Measurements from ENCODE around the gene AVEN. TPM values are rescaled to one million over a fixed set of nuclear protein-coding genes. Genes with fewer than 3 reads are reported as not detected.

Gene AVEN
- total and polyA plus RNA-seq, 12 donors, result 6.9 to 22.9 (median 13.7) TPM

DNA sequence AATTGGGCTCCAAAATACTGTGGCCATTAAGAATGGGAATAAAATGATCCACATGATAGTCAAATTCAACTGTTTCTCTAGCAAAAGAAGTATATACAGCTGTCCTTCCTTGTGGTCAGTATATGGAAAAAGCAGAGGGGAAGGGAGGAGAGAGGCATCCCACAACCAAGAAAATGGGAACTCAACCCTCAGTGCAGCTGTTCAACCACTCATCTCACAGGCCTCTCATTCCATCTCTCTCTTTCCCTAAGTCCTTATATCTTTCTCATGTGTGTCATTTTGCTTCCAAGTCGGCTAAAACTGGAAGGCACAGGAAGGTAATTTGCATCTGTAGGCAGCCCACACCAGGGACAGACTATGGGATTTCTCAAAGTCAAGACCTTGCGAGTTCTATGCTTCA is 27.5 kb downstream of the AVEN start:
- intact Hi-C loops (cut with DNase I), result no loop called here
- WGBS, 4 donors, result 77 to 82% (median 79%) methylated on average over 2 of the region's 2 CpGs
- H3K4me3 ChIP-seq, result no peak overlapping the region
- H3K27me3 ChIP-seq, result no peaks in the 10 kb centered on the region
- no peaks in the 10 kb centered on the region for H3K36me3 ChIP-seq (replicated peaks in 1 of 2)
- H3K27ac ChIP-seq, result no peak overlapping the region
- TF ChIP-seq, protein P1, sequence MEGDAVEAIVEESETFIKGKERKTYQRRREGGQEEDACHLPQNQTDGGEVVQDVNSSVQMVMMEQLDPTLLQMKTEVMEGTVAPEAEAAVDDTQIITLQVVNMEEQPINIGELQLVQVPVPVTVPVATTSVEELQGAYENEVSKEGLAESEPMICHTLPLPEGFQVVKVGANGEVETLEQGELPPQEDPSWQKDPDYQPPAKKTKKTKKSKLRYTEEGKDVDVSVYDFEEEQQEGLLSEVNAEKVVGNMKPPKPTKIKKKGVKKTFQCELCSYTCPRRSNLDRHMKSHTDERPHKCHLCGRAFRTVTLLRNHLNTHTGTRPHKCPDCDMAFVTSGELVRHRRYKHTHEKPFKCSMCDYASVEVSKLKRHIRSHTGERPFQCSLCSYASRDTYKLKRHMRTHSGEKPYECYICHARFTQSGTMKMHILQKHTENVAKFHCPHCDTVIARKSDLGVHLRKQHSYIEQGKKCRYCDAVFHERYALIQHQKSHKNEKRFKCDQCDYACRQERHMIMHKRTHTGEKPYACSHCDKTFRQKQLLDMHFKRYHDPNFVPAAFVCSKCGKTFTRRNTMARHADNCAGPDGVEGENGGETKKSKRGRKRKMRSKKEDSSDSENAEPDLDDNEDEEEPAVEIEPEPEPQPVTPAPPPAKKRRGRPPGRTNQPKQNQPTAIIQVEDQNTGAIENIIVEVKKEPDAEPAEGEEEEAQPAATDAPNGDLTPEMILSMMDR (IDR thresholded peaks at IDR 0.05), result no peak
- TF ChIP-seq POLR2A (IDR thresholded peaks at IDR 0.05), result no peak
- no peak for DNase-seq
- H3K9me3 ChIP-seq (replicated peaks in 1 of 3), result no peaks in the 10 kb centered on the region
- H3K4me1 ChIP-seq (replicated peaks in 1 of 2), result no peaks in the 10 kb centered on the region

DNA sequence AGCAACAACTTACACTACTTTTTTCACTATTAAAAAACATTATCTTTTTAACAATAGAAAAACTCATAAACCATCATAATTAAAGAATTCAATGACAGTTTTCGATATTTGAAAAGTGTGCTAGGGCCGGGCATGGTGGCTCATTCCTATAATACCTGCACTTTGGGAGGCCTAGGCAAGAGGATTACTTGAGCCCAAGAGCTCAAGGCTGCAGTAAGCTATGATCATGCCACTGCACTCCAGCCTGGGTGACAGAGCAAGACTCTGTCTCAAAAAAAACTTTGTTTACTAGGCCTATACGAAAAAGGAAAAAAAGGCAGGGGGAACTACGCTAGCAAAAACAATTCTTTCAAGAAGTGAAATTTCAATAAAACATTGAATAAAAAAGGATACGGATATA is 28.1 kb downstream of the AVEN start:
- no peaks in the 10 kb centered on the region for H3K36me3 ChIP-seq (replicated peaks in 1 of 2)
- TF ChIP-seq, protein P1 (IDR thresholded peaks at IDR 0.05), result no peak
- no peak for TF ChIP-seq POLR2A (IDR thresholded peaks at IDR 0.05)
- no peak for DNase-seq
- intact Hi-C loops (cut with DNase I), result no loop called here
- no peaks in the 10 kb centered on the region for H3K9me3 ChIP-seq (replicated peaks in 1 of 3)
- H3K27me3 ChIP-seq, result no peaks in the 10 kb centered on the region
- H3K4me1 ChIP-seq (replicated peaks in 1 of 2), result no peaks in the 10 kb centered on the region
- WGBS, 4 donors, result 90 to 93% (median 91%) methylated on average over 5 of the region's 5 CpGs
- no peak overlapping the region for H3K27ac ChIP-seq
- H3K4me3 ChIP-seq, result no peak overlapping the region

DNA sequence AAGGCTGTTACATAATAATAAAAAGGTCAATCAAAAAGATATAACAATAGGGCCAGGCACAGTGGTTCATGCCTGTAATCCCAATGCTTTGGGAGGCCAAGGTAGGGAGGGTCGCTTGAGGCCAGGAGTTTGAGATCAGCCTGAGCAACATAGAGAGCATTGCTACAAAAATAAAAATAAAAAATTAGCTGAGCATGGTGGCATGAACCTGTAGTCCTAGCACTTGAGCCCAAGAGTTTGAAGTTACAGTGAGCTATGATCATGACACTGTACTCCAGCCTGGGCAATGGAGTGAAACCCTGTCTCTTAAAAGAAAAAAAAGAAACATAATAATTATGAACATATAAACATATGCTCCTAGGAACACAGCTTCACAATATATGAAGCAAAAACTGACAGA is 29.3 kb downstream of the AVEN start:
- Histone ChIP-seq H3K4me1 (replicated peaks in 1 of 2) (no peaks in the 10 kb centered on the region), H3K27me3 (no peaks in the 10 kb centered on the region), H3K36me3 (replicated peaks in 1 of 2) (no peaks in the 10 kb centered on the region), H3K9me3 (replicated peaks in 1 of 3) (no peaks in the 10 kb centered on the region), H3K4me3 (no peak overlapping the region), H3K27ac (no peak overlapping the region)
- WGBS, 4 donors, result 96 to 100% (median 98%) methylated on average over 1 of the region's 1 CpG
- TF ChIP-seq, protein P1 (IDR thresholded peaks at IDR 0.05), result no peak
- TF ChIP-seq POLR2A (IDR thresholded peaks at IDR 0.05), result no peak
- no peak for DNase-seq
- intact Hi-C loops (cut with DNase I), result no loop called here

DNA sequence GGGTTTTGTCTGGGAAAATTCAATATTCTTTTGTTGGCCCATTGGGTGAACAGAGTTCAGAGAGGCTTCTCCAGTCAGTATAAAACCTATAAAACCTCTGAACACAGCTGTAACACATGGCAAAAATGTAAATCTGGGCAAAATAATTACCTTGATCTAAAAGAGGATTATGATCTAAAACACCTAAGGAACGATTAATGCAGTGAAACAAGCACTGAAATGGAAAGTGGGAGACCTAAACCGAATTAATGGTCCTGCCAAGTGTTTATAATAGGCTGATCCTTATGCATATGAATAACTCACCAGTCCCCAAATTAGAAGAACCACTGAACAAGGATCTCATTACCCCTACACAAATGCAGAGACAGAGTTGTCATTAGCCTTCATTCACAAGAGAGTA is 32.6 kb downstream of the AVEN start:
- Histone ChIP-seq H3K4me1 (replicated peaks in 1 of 2) (peaks cover 0 to 6% of the 10 kb centered on the region in 2 donors), H3K36me3 (replicated peaks in 1 of 2) (no peaks in the 10 kb centered on the region), H3K27ac (no peak overlapping the region), H3K27me3 (no peaks in the 10 kb centered on the region), H3K9me3 (replicated peaks in 1 of 3) (no peaks in the 10 kb centered on the region), H3K4me3 (no peak overlapping the region)
- intact Hi-C loops (cut with DNase I), result no loop called here
- no peak for DNase-seq
- WGBS, 4 donors, result 87 to 96% (median 90%) methylated on average over 2 of the region's 2 CpGs
- TF ChIP-seq, protein P1 (IDR thresholded peaks at IDR 0.05), result no peak
- no peak for TF ChIP-seq POLR2A (IDR thresholded peaks at IDR 0.05)
